Stimulated activated CD8-positive, alpha-beta memory T cell treated with anti-CD3 and anti-CD28 coated beads, Interleukin-15, amount 100 ng/mL, for 24 hours (primary cell): ENCODE data around the gene SUSD6.

ENCODE experiments used
- DNase-seq: peaks from one replicate; pipeline ENCODE4 v3.0.0-alpha.2; 2020; ENCODE audit warnings: low read depth

Gene SUSD6

GRCh38 chr14:69763761-69764510 lies 152.5 kb downstream of the SUSD6 start:
- DNase-seq = no peak
